Loucy (cell line): ENCODE results near the gene PARN.
"Not testable (repeated sequence)": the region's sequence is repeated elsewhere in the genome, so short reads cannot be mapped to it uniquely, and the experiment has no call there.

Source experiments
- EZH2phosphoT487 ChIP-seq: fragments of 200-600 bp; IDR thresholded peaks from 2 replicates; pipeline ENCODE4 v1.6.1; 2018; ENCODE audit warnings: antibody characterized with exemption, mild to moderate bottlenecking, moderate library complexity, borderline replicate concordance
- TF ChIP-seq, protein P1 (sequence below): fragments of 200-600 bp; sonication (generic); conservative IDR thresholded peaks from 2 replicates; pipeline ENCODE4 v1.5.1; 2014; ENCODE audit warnings: mild to moderate bottlenecking, antibody characterized with exemption, low read length

DNA sequence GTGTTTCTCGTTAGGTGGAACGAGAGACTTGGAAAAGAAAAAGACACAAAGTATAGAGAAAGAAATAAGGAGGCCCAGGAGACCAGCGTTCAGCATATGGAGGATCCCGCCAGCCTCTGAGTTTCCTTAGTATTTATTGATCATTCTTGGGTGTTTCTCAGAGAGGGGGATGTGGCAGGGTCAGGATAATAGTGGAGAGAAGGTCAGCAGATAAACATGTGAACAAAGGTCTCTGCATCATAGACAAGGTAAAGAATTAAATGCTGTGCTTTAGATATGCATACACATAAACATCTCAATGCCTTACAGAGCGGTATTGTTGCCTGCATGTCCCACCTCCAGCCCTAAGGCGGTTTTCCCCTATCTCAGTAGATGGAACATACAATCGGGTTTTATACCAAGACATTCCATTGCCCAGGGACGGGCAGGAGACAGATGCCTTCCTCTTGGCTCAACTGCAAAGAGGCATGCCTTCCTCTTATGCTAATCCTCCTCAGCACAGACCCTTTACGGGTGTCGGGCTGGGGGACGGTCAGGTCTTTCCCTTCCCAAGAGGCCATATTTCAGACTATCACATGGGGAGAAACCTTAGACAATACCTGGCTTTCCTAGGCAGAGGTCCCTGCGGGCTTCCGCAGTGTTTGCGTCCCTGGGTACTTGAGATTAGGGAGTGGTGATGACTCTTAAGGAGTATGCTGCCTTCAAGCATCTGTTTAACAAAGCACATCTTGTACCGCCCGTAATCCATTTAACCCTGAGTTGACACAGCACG is 6.3 kb upstream of the PARN start:
- TF ChIP-seq, protein P1, sequence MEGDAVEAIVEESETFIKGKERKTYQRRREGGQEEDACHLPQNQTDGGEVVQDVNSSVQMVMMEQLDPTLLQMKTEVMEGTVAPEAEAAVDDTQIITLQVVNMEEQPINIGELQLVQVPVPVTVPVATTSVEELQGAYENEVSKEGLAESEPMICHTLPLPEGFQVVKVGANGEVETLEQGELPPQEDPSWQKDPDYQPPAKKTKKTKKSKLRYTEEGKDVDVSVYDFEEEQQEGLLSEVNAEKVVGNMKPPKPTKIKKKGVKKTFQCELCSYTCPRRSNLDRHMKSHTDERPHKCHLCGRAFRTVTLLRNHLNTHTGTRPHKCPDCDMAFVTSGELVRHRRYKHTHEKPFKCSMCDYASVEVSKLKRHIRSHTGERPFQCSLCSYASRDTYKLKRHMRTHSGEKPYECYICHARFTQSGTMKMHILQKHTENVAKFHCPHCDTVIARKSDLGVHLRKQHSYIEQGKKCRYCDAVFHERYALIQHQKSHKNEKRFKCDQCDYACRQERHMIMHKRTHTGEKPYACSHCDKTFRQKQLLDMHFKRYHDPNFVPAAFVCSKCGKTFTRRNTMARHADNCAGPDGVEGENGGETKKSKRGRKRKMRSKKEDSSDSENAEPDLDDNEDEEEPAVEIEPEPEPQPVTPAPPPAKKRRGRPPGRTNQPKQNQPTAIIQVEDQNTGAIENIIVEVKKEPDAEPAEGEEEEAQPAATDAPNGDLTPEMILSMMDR, result not testable (repeated sequence)
- not testable (repeated sequence) for TF ChIP-seq EZH2phosphoT487
